NCI-H2171 (cell line): ENCODE results near the gene FASTKD2.
A peak's percentile ranks its signal among the peaks of the same experiment; 100 is the strongest.

Source experiments
- DNase-seq: peaks from one replicate; lab custom pipeline; 2025; lab: John Stamatoyannopoulos, UW

The FASTKD2 gene

GRCh38 chr2:206765242-206766056 is at the start of gene FASTKD2, which contains the start of gene MDH1B:
TSS of gene FASTKD2 (plus strand) at chr2:206765606. CDS start at chr2:206766694, 1,088 bp downstream.
TSS of gene MDH1B (minus strand) at chr2:206765328. CDS start at chr2:206765271, 57 bp downstream.
- DNase-seq, result peak; percentile 80

- peak; percentile 88 for DNase-seq
Observed at GRCh38 chr2:206716623-206717022, 48.8 kb upstream of the FASTKD2 start.

GRCh38 chr2:206718296-206718695 is 47.1 kb upstream of the FASTKD2 start, which contains the start of gene DYTN:
TSS of gene DYTN (minus strand) at chr2:206718396. CDS start at chr2:206718279, 117 bp downstream.
- no peak for DNase-seq

DNA sequence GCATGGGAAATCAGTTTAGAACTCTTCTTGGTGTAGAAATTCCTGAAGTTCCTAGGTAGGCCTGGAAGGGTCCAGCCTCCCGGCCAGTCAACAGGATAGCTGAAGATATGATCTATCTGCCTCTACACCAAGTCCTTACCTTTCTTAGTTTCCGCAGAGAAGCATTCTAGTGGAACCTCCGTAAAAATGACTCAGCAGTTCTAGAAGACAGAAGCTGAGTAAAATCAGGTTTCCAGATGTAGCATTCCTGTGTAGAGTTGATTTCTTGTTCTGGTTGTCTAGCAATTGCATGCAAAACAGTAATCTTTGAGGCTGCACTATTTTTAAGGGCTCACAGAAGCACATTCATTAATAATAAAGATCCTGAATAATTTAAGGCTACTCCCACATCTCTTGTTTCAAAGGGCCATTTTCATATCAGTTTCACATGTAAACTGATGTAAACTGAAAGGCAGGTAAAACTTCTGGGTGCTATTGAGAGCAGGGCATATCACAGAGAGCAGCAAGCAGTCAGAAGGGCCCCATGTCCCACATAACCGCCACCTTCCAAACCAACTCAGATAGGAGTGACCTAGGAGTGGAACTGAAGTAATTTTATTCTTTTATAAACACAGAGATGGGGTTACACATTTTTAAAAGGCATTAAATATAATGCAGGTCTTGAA is 44.0 kb upstream of the FASTKD2 start:
- DNase-seq, result no peak

DNA sequence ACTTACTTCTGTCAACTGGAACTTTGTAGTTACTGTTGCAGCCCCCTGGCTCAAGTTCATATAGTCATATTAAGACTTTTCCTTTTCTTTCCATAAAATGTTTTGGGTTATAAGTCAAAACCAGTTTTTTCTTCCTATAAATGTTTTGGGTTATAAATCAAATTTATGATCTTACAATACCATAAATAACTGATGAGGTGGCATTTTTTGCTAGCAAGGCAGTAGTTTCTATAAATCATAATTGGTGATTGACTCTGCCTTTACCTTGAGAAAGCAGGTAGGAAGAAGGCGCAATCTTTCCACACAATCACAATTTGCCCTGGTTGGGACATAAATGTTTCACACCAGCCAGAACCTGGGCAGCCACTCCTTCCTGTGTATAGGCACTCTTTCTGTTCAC is 42.1 kb upstream of the FASTKD2 start:
- DNase-seq, result no peak

DNA sequence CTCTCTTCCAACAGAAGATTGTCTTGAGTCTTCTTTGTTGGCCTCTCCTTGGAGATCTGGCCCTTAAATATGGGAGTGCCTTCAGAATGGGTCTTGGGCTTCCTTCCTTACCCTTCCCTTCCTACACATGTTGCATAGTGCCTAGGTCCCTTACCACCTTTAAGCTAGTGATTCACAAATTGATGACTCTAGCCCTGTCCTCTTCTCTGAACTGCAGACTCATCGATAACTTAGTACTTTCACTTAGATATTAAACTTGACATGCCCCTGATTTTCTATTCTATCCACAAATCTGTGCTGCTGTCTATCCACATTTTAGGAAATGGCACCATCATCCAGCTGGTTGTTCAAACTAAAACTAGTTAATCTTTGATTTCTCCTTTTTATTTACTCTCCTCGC is 38.1 kb upstream of the FASTKD2 start:
- DNase-seq, result no peak

DNA sequence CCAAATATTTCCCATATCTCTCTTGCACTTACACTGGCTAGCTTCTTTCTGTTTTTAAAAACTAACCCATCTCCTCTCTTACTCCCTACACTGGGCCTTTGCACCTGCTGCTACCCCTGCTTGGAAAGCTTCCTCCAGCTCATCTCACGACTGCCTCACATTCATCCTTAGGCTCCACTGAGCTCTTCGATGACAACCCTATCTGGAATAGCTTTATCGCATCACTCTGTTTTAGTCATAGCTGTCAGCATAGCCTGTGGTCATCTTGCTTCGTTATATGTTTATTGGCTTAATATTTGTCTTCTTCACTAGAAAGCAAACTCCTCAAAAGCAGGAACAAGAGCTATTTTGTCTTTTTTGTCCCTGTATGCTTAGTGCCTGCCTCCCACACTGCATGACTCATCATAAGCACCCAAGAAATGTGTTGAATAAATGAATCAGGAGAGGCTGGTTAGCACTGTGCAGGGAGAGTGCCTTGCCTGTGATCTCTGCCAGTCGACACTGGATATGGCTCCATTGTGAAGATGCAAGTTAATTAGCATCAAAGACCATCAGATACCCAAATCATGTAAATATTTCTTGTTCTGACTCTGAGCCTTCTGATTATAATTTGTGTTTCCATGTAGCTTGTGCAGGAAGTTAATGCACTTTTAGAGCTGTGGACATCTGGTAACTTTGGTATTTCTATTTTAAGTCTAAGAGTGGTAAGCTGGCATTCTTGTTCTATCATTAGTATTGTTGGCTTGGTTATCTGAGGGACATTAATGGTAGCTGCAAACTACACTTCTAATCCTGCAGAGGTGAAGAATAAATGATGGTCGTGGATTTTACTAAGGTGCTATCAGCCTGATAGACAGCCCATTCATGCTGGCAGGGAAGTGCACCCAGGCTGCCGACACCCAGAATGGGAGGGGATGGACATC is 36.9 kb upstream of the FASTKD2 start:
- DNase-seq, result no peak

DNA sequence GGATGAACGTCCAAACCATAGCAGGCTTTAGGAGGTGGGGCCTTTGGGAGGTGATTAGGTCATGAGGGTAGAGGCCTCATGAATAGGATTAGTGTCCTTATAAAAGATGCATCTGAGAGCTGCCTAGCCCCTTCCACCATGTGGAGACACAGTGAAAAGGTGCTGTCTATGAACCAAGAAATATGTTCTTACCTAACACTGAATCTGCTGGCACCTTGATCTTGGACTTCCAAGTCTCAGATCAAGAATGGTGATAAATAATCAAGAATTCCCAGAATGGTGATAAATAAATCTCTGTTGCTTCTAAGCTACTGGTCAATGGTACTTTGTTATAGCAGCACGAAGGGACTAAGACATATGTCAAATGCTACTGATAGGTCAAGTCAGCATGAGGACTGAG is 32.1 kb upstream of the FASTKD2 start:
- no peak for DNase-seq

DNA sequence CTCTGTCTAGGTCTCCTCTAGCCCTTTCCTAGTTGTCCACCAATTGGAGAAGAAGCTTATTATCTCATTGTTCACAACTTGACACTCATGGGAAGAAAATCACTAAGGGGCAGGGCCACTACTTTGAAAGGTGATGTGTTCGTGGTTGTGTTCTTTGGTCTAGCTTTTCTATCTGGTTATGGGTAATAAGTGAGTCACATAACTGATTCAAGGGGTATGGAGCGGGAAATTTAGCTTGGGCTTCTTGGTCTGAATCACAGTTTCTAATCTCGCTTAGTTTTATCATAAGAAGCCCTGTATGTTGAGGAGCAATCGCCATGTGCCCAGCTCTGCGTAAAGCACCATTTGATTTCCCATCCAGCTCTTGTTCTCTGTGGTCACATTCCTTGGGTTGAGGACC is 28.5 kb upstream of the FASTKD2 start:
- DNase-seq, result no peak

- DNase-seq, result peak; percentile 72
Observed at GRCh38 chr2:206739271-206739670, 26.1 kb upstream of the FASTKD2 start.

DNA sequence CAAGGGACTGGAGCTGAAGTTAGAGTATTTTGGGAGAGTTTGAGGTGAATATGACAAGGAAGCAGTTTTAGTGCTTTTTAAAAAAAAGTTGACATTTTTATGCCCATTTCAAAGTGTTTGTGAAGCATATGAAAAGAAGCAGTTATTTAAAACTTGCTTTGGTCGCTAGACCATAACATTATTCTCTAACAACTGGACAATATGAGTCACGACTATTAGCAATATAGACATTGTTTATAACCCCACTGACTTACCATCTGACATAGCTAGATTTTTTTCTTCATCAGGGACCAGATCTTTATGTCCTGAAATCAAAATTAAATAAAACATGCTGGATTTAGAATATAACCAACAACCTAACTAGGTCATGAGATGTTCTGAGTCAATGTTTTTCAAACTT is 24.6 kb upstream of the FASTKD2 start:
- DNase-seq, result no peak

GRCh38 chr2:206756816-206757215 is 8.6 kb upstream of the FASTKD2 start:
- no peak for DNase-seq

- no peak for DNase-seq
Observed at GRCh38 chr2:206764673-206765241, 649 bp upstream of the FASTKD2 start.

DNA sequence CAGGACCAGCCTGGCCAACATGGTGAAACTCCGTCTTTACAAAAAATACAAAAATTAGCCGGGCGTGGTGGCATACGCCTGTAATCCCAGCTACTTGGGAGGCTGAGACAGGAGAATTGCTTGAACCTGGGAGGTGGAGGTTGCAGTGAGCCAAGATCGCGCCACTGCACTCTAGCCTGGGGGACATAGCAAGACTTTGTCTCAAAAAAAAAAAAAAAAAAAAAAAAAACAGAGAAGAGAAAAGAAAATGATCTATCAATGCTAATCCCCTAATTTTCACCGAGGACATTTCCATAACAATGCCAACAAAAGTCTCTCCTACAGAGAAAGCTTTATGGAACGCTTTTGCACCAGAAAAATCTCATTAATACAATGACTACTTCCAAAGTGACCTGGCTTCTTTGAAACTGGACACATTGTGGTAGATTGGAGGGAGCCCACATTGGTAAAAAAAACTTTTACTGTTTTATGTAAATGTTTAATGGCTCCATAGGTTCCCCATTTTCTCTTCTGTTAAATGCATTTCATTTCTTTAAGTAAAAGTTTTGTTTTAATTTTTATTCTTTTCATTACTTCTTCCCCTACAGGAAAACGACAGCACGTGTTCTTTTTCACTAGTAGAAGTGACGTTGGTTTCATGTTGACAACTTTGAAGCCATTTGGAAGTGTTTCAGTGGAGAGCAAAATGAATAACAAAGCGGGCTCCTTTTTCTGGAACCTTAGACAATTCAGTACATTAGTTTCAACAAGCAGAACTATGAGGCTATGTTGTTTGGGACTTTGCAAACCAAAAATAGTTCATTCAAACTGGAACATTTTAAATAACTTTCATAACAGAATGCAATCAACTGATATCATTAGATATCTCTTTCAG is 888 bp downstream of the FASTKD2 start:
- DNase-seq, result no peak

GRCh38 chr2:206774871-206775270 is 9.5 kb downstream of the FASTKD2 start:
- DNase-seq, result no peak

DNA sequence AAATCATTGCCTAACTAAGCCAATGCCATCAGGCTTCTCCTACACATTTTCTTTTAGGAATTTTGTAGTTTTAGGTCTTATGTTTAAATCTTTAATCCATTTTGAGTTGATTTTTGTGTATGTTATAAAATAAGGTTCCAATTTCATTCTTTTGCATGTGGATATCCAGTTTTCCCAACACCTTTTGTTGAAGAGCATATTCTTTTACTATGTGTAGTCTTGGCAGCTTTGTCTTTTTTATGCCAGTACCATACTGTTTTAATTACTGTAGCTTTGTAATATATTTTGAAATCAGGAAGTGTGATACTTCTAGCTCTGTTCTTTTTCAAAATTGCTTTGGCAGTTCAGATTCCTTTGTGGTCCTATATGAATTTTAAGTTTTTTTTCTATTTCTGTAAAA is 11.0 kb downstream of the FASTKD2 start:
- DNase-seq, result no peak

DNA sequence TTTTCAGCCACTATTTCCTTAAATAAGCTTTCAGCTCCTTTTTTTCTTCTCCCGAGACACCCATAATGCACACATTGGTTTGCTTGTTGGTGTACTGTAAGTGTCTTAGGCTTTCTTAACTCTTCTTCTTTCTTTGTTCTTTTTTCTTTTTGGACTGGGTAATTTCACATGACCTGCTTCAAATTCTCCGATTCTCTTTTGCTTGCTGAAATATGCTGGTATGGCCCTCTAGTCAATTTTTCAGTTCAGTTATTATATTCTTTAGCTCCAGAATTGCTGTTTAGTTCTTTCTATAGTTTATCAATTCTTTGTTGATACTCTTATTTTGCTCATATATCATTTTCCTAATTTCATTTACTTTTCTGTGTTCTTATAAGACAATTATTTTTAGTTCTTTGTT is 15.3 kb downstream of the FASTKD2 start:
- no peak for DNase-seq

DNA sequence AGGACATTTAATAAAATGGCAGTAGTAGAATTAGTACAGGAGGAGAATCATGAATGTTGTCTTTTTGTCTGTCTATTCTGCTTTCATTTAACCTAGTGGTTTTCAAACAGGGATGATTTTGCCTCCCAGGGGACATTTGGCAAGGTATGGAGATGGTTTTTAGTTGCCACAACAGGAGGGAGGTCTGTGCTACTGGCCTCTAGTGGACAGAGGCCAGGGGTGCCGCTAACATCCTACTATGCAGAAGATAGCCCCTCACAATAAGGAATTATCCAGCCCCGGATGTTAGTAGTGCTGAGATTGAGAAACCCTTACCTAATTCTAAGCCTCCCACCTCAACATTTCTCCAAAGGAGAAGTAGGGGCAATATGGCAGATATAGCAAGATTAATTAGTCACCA is 18.3 kb downstream of the FASTKD2 start:
- DNase-seq, result peak; percentile 1

DNA sequence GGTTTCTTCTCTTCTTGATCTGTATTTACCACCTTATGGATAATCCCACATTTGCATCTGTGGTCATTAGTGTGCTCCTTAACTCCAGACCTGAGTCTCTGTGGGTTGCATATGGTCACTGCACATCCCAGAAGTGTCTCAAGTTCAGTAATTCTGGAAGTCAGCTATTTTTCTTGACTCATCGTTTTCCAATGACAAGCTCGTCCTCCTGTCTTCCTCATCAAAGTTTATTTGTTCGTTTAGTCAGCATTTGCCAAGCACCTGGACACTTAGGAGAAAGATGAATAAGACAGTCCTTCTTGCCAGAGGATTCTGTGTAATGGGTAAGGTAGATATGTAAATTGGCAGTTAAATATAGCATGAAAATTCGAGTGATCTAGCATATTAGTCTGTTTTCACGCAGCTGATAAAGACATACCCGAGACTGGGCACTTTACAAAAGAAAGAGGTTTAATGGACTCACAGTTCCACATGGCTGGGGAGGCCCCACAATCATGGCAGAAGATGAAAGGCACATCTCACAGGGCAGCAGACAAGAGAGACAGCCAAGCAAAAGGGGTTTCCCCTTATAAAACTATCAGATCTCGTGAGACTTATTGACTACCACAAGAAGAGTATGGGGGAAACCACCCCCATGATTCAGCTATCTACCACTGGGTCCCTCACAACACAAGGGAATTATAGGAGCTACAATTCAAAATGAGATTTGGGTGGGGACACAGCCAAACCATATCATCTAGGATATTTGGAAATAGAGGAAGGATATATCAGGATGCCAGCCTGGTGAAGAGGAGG is 19.4 kb downstream of the FASTKD2 start:
- DNase-seq, result no peak

- no peak for DNase-seq
Observed at GRCh38 chr2:206790311-206790935, 25.0 kb downstream of the FASTKD2 start.
